Vagina (tissue), 2 donors: Measurements from ENCODE around the gene SORCS2.

ENCODE experiments used
- CTCF ChIP-seq, 3 experiments: fragments of 450-650 bp in 2 of 3; fragments of 200-600 bp in 1 of 3; sonication (generic) in 1 of 3; IDR thresholded peaks; one replicate each; pipeline ENCODE4 v1.5.1; 2017 to 2019; ENCODE audit warnings: antibody characterized with exemption in 3 of 3, mild to moderate bottlenecking in 2 of 3, moderate library complexity in 2 of 3
- POLR2A ChIP-seq, 2 donors: fragments of 450-650 bp; IDR thresholded peaks; one replicate each; pipeline ENCODE4 v1.6.1; 2017; ENCODE audit warnings: antibody characterized with exemption in 2 of 2, mild to moderate bottlenecking in 2 of 2, moderate library complexity in 2 of 2

- TF ChIP-seq POLR2A (IDR thresholded peaks at IDR 0.05) (no peak), CTCF (IDR thresholded peaks at IDR 0.05) (no peak)
Measured at GRCh38 chr4:7248857-7249256, 56.5 kb downstream of the SORCS2 start.
